Heart left ventricle (tissue), 16 donors: ENCODE measurements around the gene RAB30. TPM values are rescaled to one million over a fixed set of nuclear protein-coding genes. Genes with fewer than 3 reads are reported as not detected.
A peak's percentile ranks its signal among the peaks of the same experiment; 100 is the strongest.

Experiments
- ATAC-seq, 4 donors: fragments of 200-7000 bp; cut with Tn5 transposase; one replicate each; pipeline ENCODE4 v1.9.1; 2020 to 2022; ENCODE audit warnings: moderate library complexity in 4 of 4, mild to moderate bottlenecking in 3 of 4, moderate number of reproducible peaks in 1 of 4
- DNase-seq, 5 donors: peaks; one replicate each; pipeline ENCODE4 v3.0.0-alpha.2; 2020
- H3K27ac ChIP-seq, 12 donors: fragments of 200-600 bp; sonication (generic) in 4 of 12; one replicate each; pipeline versions ENCODE4 v1.5.0 to v1.8.0; 2016 to 2022; ENCODE audit warnings: mild to moderate bottlenecking in 2 of 12
- H3K27me3 ChIP-seq, 9 donors: fragments of 200-600 bp; sonication (generic) in 2 of 9; one replicate each; pipeline versions ENCODE4 v1.5.1 to v1.8.0; 2016 to 2022; ENCODE audit warnings: mild to moderate bottlenecking in 3 of 9
- H3K36me3 ChIP-seq, 9 donors: fragments of 200-600 bp; sonication (generic) in 2 of 9; one replicate each; pipeline versions ENCODE4 v1.5.0 to v1.8.0; 2018 to 2022; ENCODE audit warnings: mild to moderate bottlenecking in 2 of 9
- H3K4me1 ChIP-seq, 12 donors: fragments of 200-600 bp; sonication (generic) in 4 of 12; one replicate each; pipeline versions ENCODE4 v1.5.0 to v1.8.0; 2016 to 2022; ENCODE audit warnings: mild to moderate bottlenecking in 3 of 12
- H3K4me3 ChIP-seq, 12 donors: fragments of 200-600 bp; sonication (generic) in 4 of 12; one replicate each; pipeline versions ENCODE4 v1.5.0 to v1.8.0; 2017 to 2022; ENCODE audit warnings: mild to moderate bottlenecking in 9 of 12, moderate library complexity in 4 of 12
- H3K9me3 ChIP-seq, 12 donors: fragments of 200-600 bp; sonication (generic) in 4 of 12; one replicate each; pipeline versions ENCODE4 v1.5.0 to v1.8.0; 2016 to 2022; ENCODE audit warnings: mild to moderate bottlenecking in 1 of 12
- POLR2A ChIP-seq, 2 donors: fragments of 450-650 bp; IDR thresholded peaks; one replicate each; pipeline ENCODE4 v1.6.1; 2017; ENCODE audit warnings: antibody characterized with exemption in 2 of 2, mild to moderate bottlenecking in 2 of 2, moderate library complexity in 2 of 2
- WGBS, 4 donors: extraction: QIAGEN DNeasy Blood & Tissue Kit in 2 of 4; methylation state at CpG; one replicate each; pipeline versions ENCODE4 v1.1.5 to v1.1.7; 2013 to 2018; 5-methylcytosine and 5-hydroxymethylcytosine counted together
- intact Hi-C, 10 donors: fragments of 100-400 bp; cut with DNase I; formaldehyde crosslinking; loops; one replicate each; pipeline versions ENCODE4 v1.11.1 to v1.14.2; 2022
- polyA plus RNA-seq, 2 donors: library from polyadenylated mRNA; stranded (reverse); fragments of 200-250 nt; gene quantifications; one replicate each; pipeline ENCODE4 v1.2.3, GENCODE V29; 2013
- total RNA-seq, 9 donors: library from RNA; depleted of rRNA in 2 of 9; stranded (reverse); fragments of >200 nt in 2 of 9; fragmentation: NEBNext Ultra II Directional in 3 of 9; extraction: Animal tissue kit (Norgen Biotek cat#: 25700) in 3 of 9; gene quantifications; one replicate each; pipeline versions ENCODE4 v1.1.0 to v1.2.4, GENCODE V29; 2016 to 2023
- TF ChIP-seq, protein P1 (sequence below), 12 donors: fragments of 200-600 bp; sonication (generic) in 4 of 12; IDR thresholded peaks; one replicate each; pipeline versions ENCODE4 v1.5.0 to v1.8.0; 2018 to 2022; ENCODE audit warnings: antibody characterized with exemption in 12 of 12, mild to moderate bottlenecking in 5 of 12
- donor health status: ischemic (EF 13 %, LVEDD 7.1; RV severe dilation, severe dysfunction).
- donor health status: healthy with polysubstance abuse.
- donor health status: DM: no; HTN: yes; CAD: no.
- donor health status: DM: no; HTN: no; CAD: no.
- donor health status: ischemic (EF 25% LVEDD 6.9; RV normal size, moderate dysfunction).
- donor health status: ischemic (EF 25% LVEDD 5.7; RV mildly dilated, moderate dysfunction).
- donor health status: healthy.
- donor health status: DM: yes; HTN: yes; CAD: no.
- donor health status: ischemic (EF 35%, LVEDD 5.7; RV mildly dilated, moderate dysfunction).
- donor health status: nonischemic (EF 11% LVEDD 7.7; RV severe dilation, severe dysfunction).
- donor health status: DM: yes; HTN: yes; CAD: no.
- donor health status: PGD.
- donor health status: ischemic (EF 29% LVEDD 5.4; RV normal size, mild dysfunction).
- donor health status: nonischemic (EF 23%, LVEDD 6.1; RV moderate dilation, normal function).

RAB30 gene
- total and polyA plus RNA-seq, 11 donors = 4.4 to 28.4 (median 18.8) TPM

DNA sequence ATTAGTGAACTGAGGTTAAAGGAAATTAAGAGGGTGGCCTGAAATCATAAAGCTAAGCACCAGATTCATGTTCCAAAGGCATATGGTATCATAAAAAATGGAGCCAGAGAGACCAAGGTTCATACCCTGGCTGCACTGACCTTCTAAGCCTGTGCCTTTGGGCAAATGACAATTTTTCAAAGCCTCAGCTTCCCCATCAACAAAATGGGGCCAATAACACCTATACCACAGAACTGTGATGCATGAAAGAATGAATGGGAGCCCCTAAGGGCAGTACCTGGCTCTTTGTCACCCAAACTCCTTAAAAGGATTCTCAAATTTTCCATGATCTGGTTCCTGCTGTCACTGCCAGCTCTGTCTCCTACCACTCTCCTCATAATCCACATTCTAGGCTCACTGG lies 72.5 kb downstream of the RAB30 start:
- no peak for ATAC-seq
- H3K4me3 ChIP-seq = no peak overlapping the region
- H3K4me1 ChIP-seq = peaks cover 0 to 70% (median 32%) of the 10 kb centered on the region in 12 donors
- H3K36me3 ChIP-seq = peaks cover 0 to under 1% (median 0%) of the 10 kb centered on the region in 9 donors
- DNase-seq = no peak
- no peak overlapping the region for H3K27ac ChIP-seq
- no peak for TF ChIP-seq POLR2A (IDR thresholded peaks at IDR 0.05)
- TF ChIP-seq, protein P1, sequence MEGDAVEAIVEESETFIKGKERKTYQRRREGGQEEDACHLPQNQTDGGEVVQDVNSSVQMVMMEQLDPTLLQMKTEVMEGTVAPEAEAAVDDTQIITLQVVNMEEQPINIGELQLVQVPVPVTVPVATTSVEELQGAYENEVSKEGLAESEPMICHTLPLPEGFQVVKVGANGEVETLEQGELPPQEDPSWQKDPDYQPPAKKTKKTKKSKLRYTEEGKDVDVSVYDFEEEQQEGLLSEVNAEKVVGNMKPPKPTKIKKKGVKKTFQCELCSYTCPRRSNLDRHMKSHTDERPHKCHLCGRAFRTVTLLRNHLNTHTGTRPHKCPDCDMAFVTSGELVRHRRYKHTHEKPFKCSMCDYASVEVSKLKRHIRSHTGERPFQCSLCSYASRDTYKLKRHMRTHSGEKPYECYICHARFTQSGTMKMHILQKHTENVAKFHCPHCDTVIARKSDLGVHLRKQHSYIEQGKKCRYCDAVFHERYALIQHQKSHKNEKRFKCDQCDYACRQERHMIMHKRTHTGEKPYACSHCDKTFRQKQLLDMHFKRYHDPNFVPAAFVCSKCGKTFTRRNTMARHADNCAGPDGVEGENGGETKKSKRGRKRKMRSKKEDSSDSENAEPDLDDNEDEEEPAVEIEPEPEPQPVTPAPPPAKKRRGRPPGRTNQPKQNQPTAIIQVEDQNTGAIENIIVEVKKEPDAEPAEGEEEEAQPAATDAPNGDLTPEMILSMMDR (IDR thresholded peaks at IDR 0.05) = no peak
- intact Hi-C loops = loop anchor here in 7 of 10 donors (5.0 to 10.0 kb wide), 5 partner anchors 56 to 156 kb away; partner anchors contain the start of genes PCF11 (in 2 of the 7) and RAB30 (in 2 of the 7)
- no peaks in the 10 kb centered on the region for H3K27me3 ChIP-seq
- no peaks in the 10 kb centered on the region for H3K9me3 ChIP-seq

DNA sequence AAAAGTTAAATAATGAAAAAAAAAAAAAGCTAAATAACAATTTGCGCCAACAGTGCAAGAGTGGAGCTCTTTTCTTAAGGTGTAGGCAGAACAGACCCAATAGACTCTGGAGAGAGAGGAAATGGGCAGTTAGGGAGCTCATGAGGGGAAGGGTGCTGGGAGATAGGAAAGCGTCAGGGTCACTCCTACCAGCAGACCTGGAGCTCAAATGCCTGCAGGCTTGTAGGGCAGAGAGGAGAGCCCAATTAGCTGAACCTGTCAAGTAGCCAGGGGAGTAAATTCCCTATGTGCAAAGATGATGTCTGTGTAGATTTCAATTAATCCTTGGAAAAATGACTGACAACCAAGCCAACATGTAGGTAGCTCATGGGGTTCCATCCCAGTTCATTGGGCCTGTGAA lies 73.0 kb downstream of the RAB30 start:
- DNase-seq (no peak), ATAC-seq (peak in 1 of 4 donors; percentile 67)
- whole genome bisulfite sequencing, 4 donors = 71 to 91% (median 84%) methylated on average over 2 of the region's 2 CpGs
- peaks cover 0 to 6% (median 0%) of the 10 kb centered on the region in 9 donors for H3K36me3 ChIP-seq
- intact Hi-C loops = loop anchor here in 7 of 10 donors (5.0 to 10.0 kb wide), 5 partner anchors 56 to 156 kb away; partner anchors contain the start of genes PCF11 (in 2 of the 7) and RAB30 (in 2 of the 7)
- no peaks in the 10 kb centered on the region for H3K9me3 ChIP-seq
- no peak for TF ChIP-seq POLR2A (IDR thresholded peaks at IDR 0.05)
- TF ChIP-seq, protein P1 (IDR thresholded peaks at IDR 0.05) = no peak
- H3K4me3 ChIP-seq = no peak overlapping the region
- no peaks in the 10 kb centered on the region for H3K27me3 ChIP-seq
- H3K4me1 ChIP-seq = peaks cover 0 to 74% (median 32%) of the 10 kb centered on the region in 12 donors
- no peak overlapping the region for H3K27ac ChIP-seq

DNA sequence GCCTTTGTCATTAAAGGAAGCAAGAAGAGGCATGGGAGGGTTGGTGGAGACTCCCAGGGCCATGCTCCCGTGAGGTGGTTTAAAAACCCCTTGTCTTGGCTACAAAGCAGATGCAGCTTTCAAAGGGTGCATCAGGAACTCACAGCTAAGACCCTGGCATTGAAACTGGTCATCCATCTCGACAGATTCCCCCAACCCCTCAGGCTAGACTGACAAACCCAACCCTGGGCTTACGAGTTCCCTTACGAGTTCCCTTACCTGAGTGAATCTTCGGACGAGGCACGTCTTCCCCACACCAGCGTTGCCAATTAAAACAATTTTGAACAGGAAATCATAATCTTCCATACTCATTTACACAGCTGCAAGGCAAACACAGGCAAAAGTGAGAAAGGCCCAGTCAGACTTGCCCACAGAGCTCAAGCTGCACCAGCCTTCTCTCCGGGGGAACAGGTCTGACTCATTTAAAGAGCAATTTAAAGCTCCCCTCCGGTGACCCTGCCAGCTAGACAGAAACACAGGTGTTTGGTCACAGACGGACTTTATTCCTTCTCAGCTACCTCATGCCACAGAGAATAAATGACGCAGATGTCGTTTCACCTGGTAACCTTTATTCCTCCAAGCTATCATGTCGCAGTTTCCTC lies 74.6 kb downstream of the RAB30 start:
- no peak overlapping the region for H3K4me3 ChIP-seq
- intact Hi-C loops = loop anchor here in 7 of 10 donors (5.0 to 10.0 kb wide), 5 partner anchors 58 to 158 kb away; partner anchors contain the start of genes PCF11 (in 2 of the 7) and RAB30 (in 2 of the 7)
- WGBS, 4 donors = 89 to 92% (median 91%) methylated on average over 14 of the region's 14 CpGs

More for the DNA sequence above, 74.6 kb downstream of the RAB30 start:
- Histone ChIP-seq H3K4me1 (peaks cover 0 to 84% (median 42%) of the 10 kb centered on the region in 12 donors), H3K9me3 (no peaks in the 10 kb centered on the region), H3K27me3 (no peaks in the 10 kb centered on the region), H3K36me3 (peaks cover 0 to 15% (median 0%) of the 10 kb centered on the region in 9 donors), H3K27ac (peak overlapping the region in 5 of 12 donors; percentile 8 to 65 (median 40))
- ATAC-seq (no peak), DNase-seq (no peak)
- TF ChIP-seq, protein P1 (IDR thresholded peaks at IDR 0.05) = no peak
- no peak for TF ChIP-seq POLR2A (IDR thresholded peaks at IDR 0.05)
